ENCODE data around the gene CD34.

DNA sequence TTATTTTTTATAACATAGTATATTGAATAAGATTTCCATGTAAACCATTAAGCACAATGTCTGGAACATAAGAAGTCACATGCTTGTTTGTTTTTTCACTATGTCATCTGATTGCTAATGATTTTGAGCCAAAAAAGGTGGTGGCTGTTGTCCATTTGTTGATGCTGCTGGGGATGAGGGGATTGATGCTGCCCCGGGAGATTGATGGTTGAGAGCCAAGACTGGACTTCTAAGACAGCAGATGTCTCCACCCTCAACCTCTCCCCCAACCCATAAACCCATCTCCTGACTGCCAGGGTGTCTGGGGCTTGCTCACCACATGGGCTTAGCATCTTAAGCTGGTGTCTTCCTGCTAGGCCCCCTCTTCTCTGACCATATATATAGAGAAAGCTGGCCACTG, 35.8 kb upstream of the CD34 start:
- TF ChIP-seq, protein P1, sequence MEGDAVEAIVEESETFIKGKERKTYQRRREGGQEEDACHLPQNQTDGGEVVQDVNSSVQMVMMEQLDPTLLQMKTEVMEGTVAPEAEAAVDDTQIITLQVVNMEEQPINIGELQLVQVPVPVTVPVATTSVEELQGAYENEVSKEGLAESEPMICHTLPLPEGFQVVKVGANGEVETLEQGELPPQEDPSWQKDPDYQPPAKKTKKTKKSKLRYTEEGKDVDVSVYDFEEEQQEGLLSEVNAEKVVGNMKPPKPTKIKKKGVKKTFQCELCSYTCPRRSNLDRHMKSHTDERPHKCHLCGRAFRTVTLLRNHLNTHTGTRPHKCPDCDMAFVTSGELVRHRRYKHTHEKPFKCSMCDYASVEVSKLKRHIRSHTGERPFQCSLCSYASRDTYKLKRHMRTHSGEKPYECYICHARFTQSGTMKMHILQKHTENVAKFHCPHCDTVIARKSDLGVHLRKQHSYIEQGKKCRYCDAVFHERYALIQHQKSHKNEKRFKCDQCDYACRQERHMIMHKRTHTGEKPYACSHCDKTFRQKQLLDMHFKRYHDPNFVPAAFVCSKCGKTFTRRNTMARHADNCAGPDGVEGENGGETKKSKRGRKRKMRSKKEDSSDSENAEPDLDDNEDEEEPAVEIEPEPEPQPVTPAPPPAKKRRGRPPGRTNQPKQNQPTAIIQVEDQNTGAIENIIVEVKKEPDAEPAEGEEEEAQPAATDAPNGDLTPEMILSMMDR (IDR thresholded peaks at IDR 0.05; ENCODE audit: poor library complexity, severe bottlenecking): no peak
- no peak for TF ChIP-seq RAD21 (conservative IDR thresholded peaks at IDR 0.05)
- no peak for TF ChIP-seq TAF1 (IDR thresholded peaks at IDR 0.05; ENCODE audit: low read depth)
- no peak for TF ChIP-seq EP300 (conservative IDR thresholded peaks at IDR 0.05; ENCODE audit: poor library complexity, severe bottlenecking)
- TF ChIP-seq, protein P2, sequence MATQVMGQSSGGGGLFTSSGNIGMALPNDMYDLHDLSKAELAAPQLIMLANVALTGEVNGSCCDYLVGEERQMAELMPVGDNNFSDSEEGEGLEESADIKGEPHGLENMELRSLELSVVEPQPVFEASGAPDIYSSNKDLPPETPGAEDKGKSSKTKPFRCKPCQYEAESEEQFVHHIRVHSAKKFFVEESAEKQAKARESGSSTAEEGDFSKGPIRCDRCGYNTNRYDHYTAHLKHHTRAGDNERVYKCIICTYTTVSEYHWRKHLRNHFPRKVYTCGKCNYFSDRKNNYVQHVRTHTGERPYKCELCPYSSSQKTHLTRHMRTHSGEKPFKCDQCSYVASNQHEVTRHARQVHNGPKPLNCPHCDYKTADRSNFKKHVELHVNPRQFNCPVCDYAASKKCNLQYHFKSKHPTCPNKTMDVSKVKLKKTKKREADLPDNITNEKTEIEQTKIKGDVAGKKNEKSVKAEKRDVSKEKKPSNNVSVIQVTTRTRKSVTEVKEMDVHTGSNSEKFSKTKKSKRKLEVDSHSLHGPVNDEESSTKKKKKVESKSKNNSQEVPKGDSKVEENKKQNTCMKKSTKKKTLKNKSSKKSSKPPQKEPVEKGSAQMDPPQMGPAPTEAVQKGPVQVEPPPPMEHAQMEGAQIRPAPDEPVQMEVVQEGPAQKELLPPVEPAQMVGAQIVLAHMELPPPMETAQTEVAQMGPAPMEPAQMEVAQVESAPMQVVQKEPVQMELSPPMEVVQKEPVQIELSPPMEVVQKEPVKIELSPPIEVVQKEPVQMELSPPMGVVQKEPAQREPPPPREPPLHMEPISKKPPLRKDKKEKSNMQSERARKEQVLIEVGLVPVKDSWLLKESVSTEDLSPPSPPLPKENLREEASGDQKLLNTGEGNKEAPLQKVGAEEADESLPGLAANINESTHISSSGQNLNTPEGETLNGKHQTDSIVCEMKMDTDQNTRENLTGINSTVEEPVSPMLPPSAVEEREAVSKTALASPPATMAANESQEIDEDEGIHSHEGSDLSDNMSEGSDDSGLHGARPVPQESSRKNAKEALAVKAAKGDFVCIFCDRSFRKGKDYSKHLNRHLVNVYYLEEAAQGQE (IDR thresholded peaks at IDR 0.05; ENCODE audit: borderline replicate concordance): no peak
- no peak for TF ChIP-seq POLR2AphosphoS5 (IDR thresholded peaks at IDR 0.05)

Measured in neural cell (in vitro differentiated cells).